SU-DHL-6 (cell line): ENCODE data around the gene LRIT2.

Experiments used
- H2AFZ ChIP-seq: fragments of 200-600 bp; sonication (generic); 2 replicates; pipeline ENCODE4 v1.6.1; 2014; ENCODE audit warnings: low read depth, mild to moderate bottlenecking, moderate library complexity, mixed read lengths, antibody characterized with exemption, low read length; ENCODE audit not compliant: severe bottlenecking
- H3F3A ChIP-seq: fragments of 200-600 bp; shearing (Covaris generic); 2 replicates; pipeline ENCODE4 v1.6.0; 2016; ENCODE audit warnings: antibody characterized with exemption, mild to moderate bottlenecking; ENCODE audit not compliant: insufficient read depth
- H3K27ac ChIP-seq: fragments of 200-600 bp; sonication (generic); 2 replicates; pipeline ENCODE4 v1.5.1; 2016; ENCODE audit warnings: low read depth, mild to moderate bottlenecking, low read length, moderate library complexity, mixed read lengths
- H3K27me3 ChIP-seq: fragments of 200-600 bp; sonication (generic), shearing (Covaris generic); 2 replicates; pipeline ENCODE4 v1.6.0; 2014; ENCODE audit warnings: mild to moderate bottlenecking, low read length
- H3K36me3 ChIP-seq: fragments of 200-600 bp; sonication (generic); 2 replicates; pipeline ENCODE4 v1.6.1; 2014; ENCODE audit warnings: mild to moderate bottlenecking, low read length, mixed read lengths
- H3K4me2 ChIP-seq: fragments of 300-600, 200-600 bp; shearing (Covaris generic), sonication (generic); 2 replicates; pipeline ENCODE4 v1.6.0; 2014; ENCODE audit warnings: low read length, low read depth, mild to moderate bottlenecking; ENCODE audit not compliant: poor library complexity, severe bottlenecking
- H3K4me3 ChIP-seq: fragments of 200-600 bp; sonication (generic); 2 replicates; pipeline ENCODE4 v1.5.1; 2014; ENCODE audit warnings: antibody characterized with exemption, low read length, mild to moderate bottlenecking, mixed read lengths; ENCODE audit not compliant: insufficient read depth, poor library complexity, severe bottlenecking
- H3K79me2 ChIP-seq: fragments of 200-600 bp; sonication (generic); 2 replicates; pipeline ENCODE4 v1.6.1; 2014; ENCODE audit warnings: mild to moderate bottlenecking, low read length, moderate library complexity; ENCODE audit not compliant: insufficient read depth
- H3K9ac ChIP-seq: fragments of 200-600 bp; sonication (generic); 2 replicates; pipeline ENCODE4 v1.7.0; 2014; ENCODE audit warnings: mild to moderate bottlenecking, low read length
- H3K9me2 ChIP-seq: fragments of 200-600 bp; sonication (generic); replicated peaks from 2 replicates; pipeline ENCODE4 v1.6.1; 2014; ENCODE audit warnings: low read length; ENCODE audit not compliant: insufficient read depth
- H3K9me3 ChIP-seq: fragments of 200-600 bp; sonication (generic); 2 replicates; pipeline ENCODE4 v1.6.1; 2014; ENCODE audit warnings: low read length, mixed read lengths; ENCODE audit not compliant: insufficient read depth
- H4K20me1 ChIP-seq: fragments of 200-600 bp; sonication (generic); 2 replicates; pipeline ENCODE4 v1.6.1; 2014; ENCODE audit warnings: low read depth, mild to moderate bottlenecking, antibody characterized with exemption, low read length, moderate library complexity, mixed read lengths
- CTCF ChIP-seq: fragments of 200-600 bp; sonication (generic); IDR thresholded peaks from one replicate; pipeline ENCODE4 v1.5.1; 2017; ENCODE audit warnings: antibody characterized with exemption, mild to moderate bottlenecking, low read length, moderate library complexity; ENCODE audit not compliant: insufficient read depth, poor library complexity, severe bottlenecking
- EZH2phosphoT487 ChIP-seq: fragments of 200-600 bp; sonication (generic), shearing (Covaris generic); conservative IDR thresholded peaks from 2 replicates; pipeline ENCODE4 v1.6.1; 2018; ENCODE audit warnings: mild to moderate bottlenecking, antibody characterized with exemption, low read length, moderate library complexity, mixed read lengths

Gene LRIT2

GRCh38 chr10:84226616-84227015 is 1.3 kb upstream of the LRIT2 start:
- Histone ChIP-seq H3K27me3 (no peaks in the 10 kb centered on the region), H3K4me3 (no peak overlapping the region), H3K79me2 (no peaks in the 10 kb centered on the region), H3K9me3 (no peaks in the 10 kb centered on the region), H2AFZ (no peak overlapping the region), H3K4me2 (no peak overlapping the region), H3K36me3 (no peaks in the 10 kb centered on the region), H3F3A (no peaks in the 10 kb centered on the region), H3K9ac (no peak overlapping the region), H3K9me2 (no peaks in the 10 kb centered on the region), H4K20me1 (no peaks in the 10 kb centered on the region), H3K27ac (no peak overlapping the region)
- TF ChIP-seq CTCF = no peak

- Histone ChIP-seq H2AFZ (no peak overlapping the region), H3K9ac (no peak overlapping the region), H3K27me3 (no peaks in the 10 kb centered on the region), H3K9me2 (no peaks in the 10 kb centered on the region), H3K4me3 (no peak overlapping the region), H3K27ac (no peak overlapping the region), H3K9me3 (peaks cover 3% of the 10 kb centered on the region; the same call in 1 of the 2 replicates), H3K4me2 (no peak overlapping the region), H3F3A (no peaks in the 10 kb centered on the region), H4K20me1 (no peaks in the 10 kb centered on the region), H3K79me2 (no peaks in the 10 kb centered on the region), H3K36me3 (no peaks in the 10 kb centered on the region)
- TF ChIP-seq EZH2phosphoT487 (no peak), CTCF (no peak)
These were observed 824 bp downstream of the LRIT2 start for GRCh38 chr10:84224411-84225028.

- Histone ChIP-seq H3F3A (no peaks in the 10 kb centered on the region), H3K9ac (no peak overlapping the region), H2AFZ (no peak overlapping the region), H3K4me2 (no peak overlapping the region), H3K9me3 (peaks cover 6% of the 10 kb centered on the region; the same call in 1 of the 2 replicates), H3K79me2 (no peaks in the 10 kb centered on the region), H3K27ac (no peak overlapping the region), H4K20me1 (no peaks in the 10 kb centered on the region), H3K4me3 (no peak overlapping the region), H3K36me3 (no peaks in the 10 kb centered on the region), H3K9me2 (no peaks in the 10 kb centered on the region), H3K27me3 (no peaks in the 10 kb centered on the region)
- TF ChIP-seq CTCF (no peak), EZH2phosphoT487 (no peak)
These were observed 3.4 kb downstream of the LRIT2 start for GRCh38 chr10:84221916-84222315.
